OCI-LY1 (cell line): ENCODE data around the gene MAD1L1.
A peak's percentile ranks its signal among the peaks of the same experiment; 100 is the strongest.

Source experiments
- H2AFZ ChIP-seq: fragments of 200-600 bp; sonication (generic), shearing (Covaris generic); 2 replicates; pipeline ENCODE4 v1.6.0; 2014; ENCODE audit warnings: antibody characterized with exemption, mild to moderate bottlenecking, low read length
- H3F3A ChIP-seq: fragments of 200-600 bp; sonication (generic), shearing (Covaris generic); 2 replicates; pipeline ENCODE4 v1.6.0; 2014; ENCODE audit warnings: mild to moderate bottlenecking, antibody characterized with exemption, low read length, moderate library complexity; ENCODE audit not compliant: insufficient read depth
- H3K27ac ChIP-seq: fragments of 200-600 bp; sonication (generic); 2 replicates; pipeline ENCODE4 v1.5.1; 2014; ENCODE audit warnings: low read length, mixed run types, mild to moderate bottlenecking, low read depth; ENCODE audit not compliant: poor library complexity, severe bottlenecking
- H3K27me3 ChIP-seq: fragments of 200-600 bp; sonication (generic); 2 replicates; pipeline ENCODE4 v1.6.0; 2014; ENCODE audit warnings: antibody characterized with exemption, mild to moderate bottlenecking, low read length, moderate library complexity; ENCODE audit not compliant: insufficient read depth
- H3K36me3 ChIP-seq: fragments of 200-600 bp; sonication (generic); 2 replicates; pipeline ENCODE4 v1.6.1; 2014; ENCODE audit warnings: mild to moderate bottlenecking, antibody characterized with exemption, low read length, moderate library complexity, mixed read lengths; ENCODE audit not compliant: insufficient read depth
- H3K4me1 ChIP-seq: fragments of 200-600 bp; sonication (generic); 2 replicates; pipeline ENCODE4 v1.5.1; 2014; ENCODE audit warnings: mild to moderate bottlenecking, low read length, moderate library complexity; ENCODE audit not compliant: insufficient read depth, severe bottlenecking
- H3K4me2 ChIP-seq: fragments of 200-600 bp; sonication (generic), shearing (Covaris generic); 2 replicates; pipeline ENCODE4 v1.6.1; 2014; ENCODE audit warnings: low read length
- H3K4me3 ChIP-seq: fragments of 200-600 bp; sonication (generic); 2 replicates; pipeline ENCODE4 v1.5.1; 2014; ENCODE audit warnings: low read length, low read depth, mild to moderate bottlenecking, mixed read lengths; ENCODE audit not compliant: poor library complexity, severe bottlenecking
- H3K79me2 ChIP-seq: fragments of 200-600 bp; shearing (Covaris generic); 2 replicates; pipeline ENCODE4 v1.6.1; 2016; ENCODE audit warnings: mixed run types, low read length, mixed read lengths; ENCODE audit not compliant: insufficient read depth
- H3K9ac ChIP-seq: fragments of 200-600 bp; sonication (generic), shearing (Covaris generic); 2 replicates; pipeline ENCODE4 v1.6.1; 2014; ENCODE audit warnings: mild to moderate bottlenecking, low read length, mixed read lengths
- H3K9me2 ChIP-seq: fragments of 200-600 bp; sonication (generic), shearing (Covaris generic); 2 replicates; pipeline ENCODE4 v1.6.1; 2014; ENCODE audit warnings: low read depth, mild to moderate bottlenecking, low read length, mixed read lengths
- H3K9me3 ChIP-seq: fragments of 200-600 bp; shearing (Covaris generic); 2 replicates; pipeline ENCODE4 v1.6.1; 2014; ENCODE audit warnings: low read length, mixed read lengths
- H4K20me1 ChIP-seq: fragments of 200-600 bp; sonication (generic), shearing (Covaris generic); 2 replicates; pipeline ENCODE4 v1.6.0; 2016; ENCODE audit warnings: mild to moderate bottlenecking, low read length; ENCODE audit not compliant: insufficient read depth
- CTCF ChIP-seq: fragments of 200-600 bp; sonication (generic), shearing (Covaris generic); IDR thresholded peaks from 2 replicates; pipeline ENCODE4 v1.5.1; 2017; ENCODE audit warnings: mild to moderate bottlenecking, antibody characterized with exemption, low read length, moderate library complexity, mixed read lengths
- EZH2 ChIP-seq: fragments of 200-600 bp; sonication (generic), shearing (Covaris generic); IDR thresholded peaks from 2 replicates; pipeline ENCODE4 v1.8.0; 2017; ENCODE audit warnings: borderline replicate concordance, mixed run types, mild to moderate bottlenecking, antibody characterized with exemption, low read length, moderate library complexity, mixed read lengths

Gene MAD1L1

GRCh38 chr7:2107386-2108070 lies 125.2 kb downstream of the MAD1L1 start:
- Histone ChIP-seq H2AFZ (no peak overlapping the region), H3K9me3 (no peaks in the 10 kb centered on the region), H3K9ac (peak overlapping the region; percentile 78), H3K4me1 (peaks cover 90% of the 10 kb centered on the region), H3K4me2 (peak overlapping the region; percentile 86), H3K27me3 (no peaks in the 10 kb centered on the region), H3K27ac (peak overlapping the region; percentile 94), H3K36me3 (no peaks in the 10 kb centered on the region), H3K79me2 (no peaks in the 10 kb centered on the region), H3K4me3 (peak overlapping the region; percentile 39), H4K20me1 (no peaks in the 10 kb centered on the region), H3K9me2 (no peaks in the 10 kb centered on the region), H3F3A (no peaks in the 10 kb centered on the region)
- TF ChIP-seq EZH2 (no peak), CTCF (no peak)

GRCh38 chr7:2106924-2107323 lies 125.8 kb downstream of the MAD1L1 start:
- H3F3A ChIP-seq: no peaks in the 10 kb centered on the region
- H3K9me3 ChIP-seq: no peaks in the 10 kb centered on the region
- no peaks in the 10 kb centered on the region for H3K79me2 ChIP-seq
- H4K20me1 ChIP-seq: no peaks in the 10 kb centered on the region
- TF ChIP-seq CTCF: no peak
- no peak for TF ChIP-seq EZH2
- H3K4me2 ChIP-seq: peak overlapping the region; percentile 86; the same call in 1 of the 2 replicates
- no peak overlapping the region for H3K9ac ChIP-seq
- peaks cover 84% of the 10 kb centered on the region for H3K4me1 ChIP-seq
- no peak overlapping the region for H2AFZ ChIP-seq
- H3K4me3 ChIP-seq: no peak overlapping the region
- H3K36me3 ChIP-seq: no peaks in the 10 kb centered on the region
- no peaks in the 10 kb centered on the region for H3K9me2 ChIP-seq
- H3K27me3 ChIP-seq: no peaks in the 10 kb centered on the region
- peak overlapping the region; percentile 94 for H3K27ac ChIP-seq

GRCh38 chr7:2106440-2106839 lies 126.3 kb downstream of the MAD1L1 start:
- peaks cover 81% of the 10 kb centered on the region for H3K4me1 ChIP-seq
- H3K4me3 ChIP-seq: no peak overlapping the region
- TF ChIP-seq EZH2: no peak
- no peak for TF ChIP-seq CTCF
- no peaks in the 10 kb centered on the region for H3K27me3 ChIP-seq
- H3K9ac ChIP-seq: no peak overlapping the region
- H3K79me2 ChIP-seq: no peaks in the 10 kb centered on the region
- no peak overlapping the region for H3K4me2 ChIP-seq
- H3F3A ChIP-seq: no peaks in the 10 kb centered on the region
- H4K20me1 ChIP-seq: no peaks in the 10 kb centered on the region
- no peaks in the 10 kb centered on the region for H3K36me3 ChIP-seq
- H3K27ac ChIP-seq: peak overlapping the region; percentile 94
- no peaks in the 10 kb centered on the region for H3K9me3 ChIP-seq
- no peak overlapping the region for H2AFZ ChIP-seq
- H3K9me2 ChIP-seq: no peaks in the 10 kb centered on the region
